HG02798 (cell line): ENCODE data around the gene TXNL4B.

Source experiments
- ATAC-seq: cut with Tn5 transposase; IDR thresholded peaks from one replicate; pipeline ENCODE4 v1.9.1; 2021; ENCODE audit warnings: mild to moderate bottlenecking; ENCODE audit not compliant: unreplicated experiment, poor library complexity

Gene TXNL4B

DNA sequence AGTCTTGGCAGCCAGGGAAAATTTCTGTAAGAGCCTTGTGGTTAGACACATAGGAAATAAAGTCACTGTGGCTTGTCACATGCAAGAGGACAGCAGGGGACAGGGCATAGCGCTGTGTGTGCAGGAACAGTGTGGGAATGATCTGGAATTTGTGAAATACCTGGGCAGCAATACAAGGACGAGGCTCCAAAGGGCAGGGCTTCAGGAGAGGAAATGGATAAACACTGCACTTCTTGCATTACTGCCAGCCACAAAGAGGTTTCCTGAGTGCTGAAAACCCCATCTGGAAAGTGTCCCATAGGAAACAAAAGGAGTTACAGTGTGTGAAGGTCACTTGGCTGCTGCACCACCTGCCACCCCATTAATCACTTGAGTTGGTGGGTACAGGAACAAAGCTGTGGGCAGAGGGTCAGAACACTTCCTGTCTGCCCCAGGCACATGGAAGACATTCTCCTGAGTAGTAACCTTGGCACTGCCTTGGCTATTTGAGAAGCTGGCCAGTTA, 51.2 kb downstream of the TXNL4B start:
- ATAC-seq, result no peak

GRCh38 chr16:72036098-72036497, 57.3 kb downstream of the TXNL4B start:
- no peak for ATAC-seq
